K562 (cell line): ENCODE data around the gene CACNA1S. TPM values are rescaled to one million over a fixed set of nuclear protein-coding genes. Genes with fewer than 3 reads are reported as not detected.

Experiments used
- ATAC-seq: fragments of 200-7000 bp; cut with Tn5 transposase; 3 replicates; pipeline ENCODE4 v1.9.1; 2020; ENCODE audit warnings: moderate library complexity
- BruUV-seq: library from RNA; stranded (reverse); fragments of 400-500 nt; replicated peaks from 2 replicates; lab custom pipeline; 2021; lab: Mats Ljungman, UMichigan
- CTCF ChIA-PET: fragments of 300-600 bp; formaldehyde crosslinking; extraction: SDS; loops from one replicate; lab custom pipeline; 2021; ENCODE audit warnings: low intra/inter-chr PET ratio; lab: Yijun Ruan, JAX
- POLR2A ChIA-PET: fragments of 300-600, 350-650 bp; sonication (Branson Sonifier 250); formaldehyde crosslinking; extraction: SDS; loops from one replicate; lab custom pipeline; 2021; ENCODE audit warnings: antibody characterized with exemption, inconsistent platforms; lab: Yijun Ruan, JAX
- DNase-seq, 4 experiments: peaks; one replicate each; pipeline versions ENCODE4 v3.0.0 to v3.0.0-alpha.2; 2011 to 2018; ENCODE audit warnings: low spot score in 3 of 4, mixed read lengths in 3 of 4; ENCODE audit errors: extremely low read depth in 1 of 4
- FAIRE-seq: peaks from 2 replicates; lab custom pipeline; 2011; peaks lifted over from hg19 to GRCh38; lab: Jason Lieb, UNC
- H2AFZ ChIP-seq: 2 replicates; pipeline ENCODE4 v1.6.0; 2011; ENCODE audit warnings: low read depth, low read length, control low read depth, inconsistent platforms
- H3K27ac ChIP-seq: fragments of 200-600 bp; 3 replicates; pipeline ENCODE4 v1.8.0; 2011; ENCODE audit warnings: low read depth, mild to moderate bottlenecking, control low read depth, inconsistent platforms, low read length, moderate library complexity, mixed read lengths; ENCODE audit errors: extremely low read depth
- H3K27me3 ChIP-seq, 2 experiments: fragments of 300-600 bp in 1 of 2; 2 replicates in 1 of 2; 3 replicates in 1 of 2; pipeline versions ENCODE4 v1.6.0 to v1.8.0; 2011; ENCODE audit warnings: inconsistent platforms in 2 of 2, low read length in 2 of 2, mild to moderate bottlenecking in 1 of 2, mixed read lengths in 1 of 2, moderate library complexity in 1 of 2; ENCODE audit not compliant: control insufficient read depth in 2 of 2, insufficient read depth in 2 of 2
- H3K36me3 ChIP-seq: fragments of 300-600 bp; 3 replicates; pipeline ENCODE4 v1.8.0; 2011; ENCODE audit warnings: mild to moderate bottlenecking, low read length, inconsistent platforms; ENCODE audit not compliant: control insufficient read depth, insufficient read depth
- H3K4me1 ChIP-seq, 2 experiments: fragments of 200-600 bp in 1 of 2; replicated peaks in 1 of 2; 2 replicates in 1 of 2; 3 replicates in 1 of 2; pipeline versions ENCODE4 v1.5.1 to v1.8.0; 2011; ENCODE audit warnings: inconsistent platforms in 2 of 2, low read length in 2 of 2, mild to moderate bottlenecking in 1 of 2, mixed read lengths in 1 of 2, moderate library complexity in 1 of 2; ENCODE audit not compliant: control insufficient read depth in 2 of 2, insufficient read depth in 2 of 2
- H3K4me2 ChIP-seq: 2 replicates; pipeline ENCODE4 v1.6.1; 2011; ENCODE audit warnings: low read length, control low read depth, inconsistent platforms, mixed read lengths; ENCODE audit not compliant: insufficient read depth
- H3K4me3 ChIP-seq: fragments of 200-600 bp; sonication (generic), shearing (Covaris generic); 2 replicates; pipeline ENCODE4 v1.5.1; 2016; ENCODE audit warnings: control low read depth, inconsistent platforms
- H3K79me2 ChIP-seq: fragments of 200-600 bp; 3 replicates; pipeline ENCODE4 v1.8.0; 2011; ENCODE audit warnings: low read length, inconsistent platforms; ENCODE audit not compliant: control insufficient read depth, insufficient read depth
- H3K9ac ChIP-seq, 2 experiments: 2 replicates each; pipeline versions ENCODE4 v1.6.0 to v1.6.1; 2011; ENCODE audit warnings: low read depth in 2 of 2, low read length in 2 of 2, control low read depth in 1 of 2, inconsistent platforms in 1 of 2, mild to moderate bottlenecking in 1 of 2, mixed read lengths in 1 of 2; ENCODE audit not compliant: insufficient read depth in 1 of 2
- H3K9me1 ChIP-seq: one replicate; pipeline ENCODE4 v1.6.0; 2011; ENCODE audit warnings: inconsistent platforms, mild to moderate bottlenecking, low read length, moderate library complexity; ENCODE audit not compliant: control insufficient read depth, insufficient read depth
- H3K9me3 ChIP-seq: replicated peaks from 2 replicates; pipeline ENCODE4 v1.5.1; 2011; ENCODE audit warnings: low read depth, low read length, inconsistent platforms; ENCODE audit not compliant: control insufficient read depth, insufficient read depth
- H4K20me1 ChIP-seq: replicated peaks from 2 replicates; pipeline ENCODE4 v1.6.1; 2011; ENCODE audit warnings: low read length, inconsistent platforms, mixed read lengths; ENCODE audit not compliant: control insufficient read depth, insufficient read depth
- ARHGAP35 ChIP-seq: fragments of 450-650 bp; IDR thresholded peaks from 2 replicates; pipeline ENCODE4 v1.6.1; 2018; ENCODE audit not compliant: partially characterized antibody
- EP400 ChIP-seq: fragments of 450-650 bp; IDR thresholded peaks from 2 replicates; pipeline ENCODE4 v1.6.1; 2017; ENCODE audit warnings: antibody characterized with exemption, mild to moderate bottlenecking, moderate library complexity
- KLF6 ChIP-seq: fragments of 250-450 bp; sonication (Bioruptor Pico); IDR thresholded peaks from 2 replicates; pipeline ENCODE4 v1.4.0; 2020; ENCODE audit warnings: mild to moderate bottlenecking, moderate library complexity, borderline replicate concordance
- MBD2 ChIP-seq: sonication (generic); IDR thresholded peaks from 2 replicates; pipeline ENCODE4 v1.6.1; 2016; ENCODE audit warnings: low read depth, borderline replicate concordance
- NBN ChIP-seq: fragments of 450-650 bp; IDR thresholded peaks from 2 replicates; pipeline ENCODE4 v1.6.1; 2016; ENCODE audit warnings: low read depth, mild to moderate bottlenecking
- RFX1 ChIP-seq: fragments of 450-650 bp; IDR thresholded peaks from 2 replicates; pipeline ENCODE4 v1.6.1; 2016; ENCODE audit warnings: mild to moderate bottlenecking, moderate library complexity
- TEAD1 ChIP-seq, 2 experiments: fragments of 450-650 bp in 1 of 2; sonication (generic) in 1 of 2; formaldehyde crosslinking; IDR thresholded peaks; 2 replicates each; pipeline versions ENCODE4 v1.4.0 to v1.8.0; 2020 to 2022; ENCODE audit warnings: mild to moderate bottlenecking in 2 of 2, missing genetic modification reagents in 1 of 2
- ZNF408 ChIP-seq: fragments of 250-450 bp; sonication (Bioruptor Pico); IDR thresholded peaks from 2 replicates; pipeline ENCODE4 v1.4.0; 2020; ENCODE audit warnings: low read depth, mild to moderate bottlenecking, moderate library complexity
- WGBS: fragments of 100-300 bp; shearing (Covaris generic); methylation state at CpG from one replicate; pipeline ENCODE4 v1.1.6; 2016; ENCODE audit warnings: low coverage, mixed read lengths; ENCODE audit not compliant: insufficient coverage; ENCODE audit errors: missing lambda C conversion rate; 5-methylcytosine and 5-hydroxymethylcytosine counted together
- in situ Hi-C: fragments of 300-500 bp; cut with MboI; formaldehyde crosslinking; loops from 4 replicates; pipeline ENCODE4 v1.15.0; 2018; ENCODE audit warnings: inconsistent platforms, mixed read lengths
- intact Hi-C: fragments of 100-400 bp; cut with micrococcal nuclease; formaldehyde crosslinking; loops from 2 replicates; pipeline ENCODE4 v1.14.2; 2022
- polyA plus RNA-seq, 8 experiments: library from polyadenylated mRNA; depleted of rRNA in 4 of 8; stranded (reverse) in 5 of 8; unstranded in 3 of 8; fragments of >200 nt; fragmentation: Nextera tagmentation in 2 of 8; fragmentation: Illumina TruSeq in 1 of 8; extraction: Ambion mirVana in 2 of 8; extraction: Trizol in 1 of 8; gene quantifications; 2 replicates each; pipeline versions ENCODE4 v1.2.1 to v1.2.3, GENCODE V29; 2011 to 2014; ENCODE audit warnings: inconsistent platforms in 1 of 8, missing spikeins in 1 of 8
- total RNA-seq, 7 experiments: library from RNA; depleted of rRNA in 6 of 7; stranded (reverse); fragments of >200 nt in 6 of 7; fragmentation: Illumina TruSeq in 2 of 7; extraction: Trizol in 2 of 7; gene quantifications; 2 replicates each; pipeline versions ENCODE4 v1.2.1 to v1.2.3, GENCODE V29; 2011 to 2021; ENCODE audit warnings: low replicate concordance in 1 of 7
- TF ChIP-seq, protein P1 (sequence below): fragments of 450-650 bp; IDR thresholded peaks from 2 replicates; pipeline ENCODE4 v1.6.1; 2016; ENCODE audit warnings: borderline replicate concordance
- TF ChIP-seq, protein P2 (sequence below): sonication (generic); formaldehyde crosslinking; IDR thresholded peaks from 2 replicates; pipeline ENCODE4 v1.8.1; 2023; ENCODE audit warnings: mild to moderate bottlenecking, missing genetic modification reagents

CACNA1S gene
- total and polyA plus RNA-seq, 9 of the 15 experiments (the other 6 are each of a cell fraction or from before 2014, with no cell fraction given) = not detected

DNA sequence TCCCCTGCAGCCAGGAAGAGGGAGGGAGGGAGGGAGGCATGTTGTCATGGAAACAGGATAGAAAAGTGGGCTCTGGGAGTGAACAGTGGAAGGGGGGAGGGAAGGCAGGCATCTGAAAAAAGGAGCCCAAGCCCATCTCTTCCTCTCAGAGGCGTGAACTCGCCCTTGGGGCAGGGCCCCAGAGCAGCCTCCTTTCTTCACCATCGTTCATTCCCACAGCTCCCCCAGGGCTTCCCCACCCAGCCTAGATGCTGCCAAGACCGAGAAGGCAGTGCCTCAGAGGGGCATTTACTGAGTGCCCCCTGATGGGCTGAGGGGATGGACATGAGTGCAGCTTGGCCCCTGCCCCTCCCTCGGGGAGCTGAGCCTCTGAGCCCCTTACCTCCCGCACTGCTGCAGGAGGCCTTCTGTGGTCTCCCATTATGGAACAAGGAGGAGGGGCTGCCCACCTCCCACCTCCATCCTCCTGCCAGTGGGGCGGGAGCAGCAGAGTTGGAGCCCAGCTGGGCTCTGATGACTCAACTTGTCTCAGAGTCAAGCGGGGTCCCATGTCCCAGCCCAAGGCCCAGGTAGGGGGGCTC, 49.6 kb downstream of the CACNA1S start:
- Histone ChIP-seq H3K27me3 (peaks cover 37 to 91% of the 10 kb centered on the region in 2 experiments), H3K4me3 (no peak overlapping the region), H3K27ac (no peak overlapping the region), H2AFZ (no peak overlapping the region), H3K4me1 (peaks cover 0 to 5% of the 10 kb centered on the region in 2 experiments; a peak in 3 of 5 replicates), H3K9me3 (no peaks in the 10 kb centered on the region), H4K20me1 (peaks cover 22% of the 10 kb centered on the region; the same call in 1 of the 2 replicates), H3K9me1 (peaks cover 4% of the 10 kb centered on the region), H3K9ac (no peak overlapping the region), H3K79me2 (no peaks in the 10 kb centered on the region), H3K36me3 (no peaks in the 10 kb centered on the region), H3K4me2 (no peak overlapping the region)
- DNase-seq (no peak), FAIRE-seq (no peak), ATAC-seq (no peak)
- WGBS = 1% methylated on average over 8 of the region's 8 CpGs
- ChIA-PET CTCF (no interaction called here), POLR2A (interaction anchor here (0.6 to 1.4 kb wide), 2 partner anchors 10 to 182 kb away, joined by 3 to 4 read pairs; no protein-coding TSS in a partner anchor)
- intact Hi-C loops = no loop called here
- TF ChIP-seq ARHGAP35 (no peak), RFX1 (peak; percentile 68)
- in situ Hi-C loops = no loop called here
- no TSS peak for BruUV-seq

DNA sequence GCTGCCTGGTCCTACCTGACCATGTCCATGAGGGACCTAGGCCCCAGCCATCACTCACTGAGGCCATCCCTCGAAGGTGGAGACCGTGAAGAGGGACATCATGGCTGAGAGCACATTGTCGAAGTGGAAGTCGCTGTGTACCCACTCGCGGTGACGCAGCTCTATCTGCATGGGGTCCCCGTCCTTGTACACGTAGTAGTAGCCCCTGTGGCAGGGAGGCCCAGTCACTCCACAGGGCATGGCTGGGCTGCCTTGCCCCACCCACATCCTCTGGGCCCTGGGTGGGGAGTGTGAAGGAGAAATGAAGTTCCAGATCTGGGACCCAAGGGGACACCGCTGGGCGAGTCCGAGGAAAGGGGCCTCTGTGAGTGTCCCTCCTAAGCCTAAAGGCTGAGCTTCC, 50.3 kb downstream of the CACNA1S start:
- no TSS peak for BruUV-seq
- Histone ChIP-seq H3K4me3 (no peak overlapping the region), H3K79me2 (no peaks in the 10 kb centered on the region), H3K36me3 (no peaks in the 10 kb centered on the region), H3K9ac (no peak overlapping the region), H2AFZ (no peak overlapping the region), H3K4me1 (peaks cover 0 to 5% of the 10 kb centered on the region in 2 experiments; a peak in 3 of 5 replicates), H4K20me1 (peaks cover 21% of the 10 kb centered on the region; the same call in 1 of the 2 replicates), H3K27ac (no peak overlapping the region), H3K4me2 (no peak overlapping the region), H3K27me3 (peaks cover 30 to 87% of the 10 kb centered on the region in 2 experiments), H3K9me1 (peaks cover 4% of the 10 kb centered on the region), H3K9me3 (no peaks in the 10 kb centered on the region)
- intact Hi-C loops (no loop called here), in situ Hi-C loops (no loop called here)
- ATAC-seq = no peak
- 0% methylated on average over 9 of the region's 12 CpGs for WGBS
- CTCF ChIA-PET = no interaction called here
- DNase-seq = no peak
- FAIRE-seq = no peak
- POLR2A ChIA-PET = no interaction called here
- TF ChIP-seq ZNF408 (CRISPR knock-in tag) = no peak
- no peak for TF ChIP-seq TEAD1 (CRISPR knock-in tag; IDR thresholded peaks at IDR 0.05)
- TF ChIP-seq EP400 = no peak
- TF ChIP-seq MBD2 = no peak
- no peak for TF ChIP-seq KLF6 (CRISPR knock-in tag)
- TF ChIP-seq NBN = no peak
- TF ChIP-seq, protein P1, sequence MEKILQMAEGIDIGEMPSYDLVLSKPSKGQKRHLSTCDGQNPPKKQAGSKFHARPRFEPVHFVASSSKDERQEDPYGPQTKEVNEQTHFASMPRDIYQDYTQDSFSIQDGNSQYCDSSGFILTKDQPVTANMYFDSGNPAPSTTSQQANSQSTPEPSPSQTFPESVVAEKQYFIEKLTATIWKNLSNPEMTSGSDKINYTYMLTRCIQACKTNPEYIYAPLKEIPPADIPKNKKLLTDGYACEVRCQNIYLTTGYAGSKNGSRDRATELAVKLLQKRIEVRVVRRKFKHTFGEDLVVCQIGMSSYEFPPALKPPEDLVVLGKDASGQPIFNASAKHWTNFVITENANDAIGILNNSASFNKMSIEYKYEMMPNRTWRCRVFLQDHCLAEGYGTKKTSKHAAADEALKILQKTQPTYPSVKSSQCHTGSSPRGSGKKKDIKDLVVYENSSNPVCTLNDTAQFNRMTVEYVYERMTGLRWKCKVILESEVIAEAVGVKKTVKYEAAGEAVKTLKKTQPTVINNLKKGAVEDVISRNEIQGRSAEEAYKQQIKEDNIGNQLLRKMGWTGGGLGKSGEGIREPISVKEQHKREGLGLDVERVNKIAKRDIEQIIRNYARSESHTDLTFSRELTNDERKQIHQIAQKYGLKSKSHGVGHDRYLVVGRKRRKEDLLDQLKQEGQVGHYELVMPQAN = no peak
- TF ChIP-seq, protein P2, sequence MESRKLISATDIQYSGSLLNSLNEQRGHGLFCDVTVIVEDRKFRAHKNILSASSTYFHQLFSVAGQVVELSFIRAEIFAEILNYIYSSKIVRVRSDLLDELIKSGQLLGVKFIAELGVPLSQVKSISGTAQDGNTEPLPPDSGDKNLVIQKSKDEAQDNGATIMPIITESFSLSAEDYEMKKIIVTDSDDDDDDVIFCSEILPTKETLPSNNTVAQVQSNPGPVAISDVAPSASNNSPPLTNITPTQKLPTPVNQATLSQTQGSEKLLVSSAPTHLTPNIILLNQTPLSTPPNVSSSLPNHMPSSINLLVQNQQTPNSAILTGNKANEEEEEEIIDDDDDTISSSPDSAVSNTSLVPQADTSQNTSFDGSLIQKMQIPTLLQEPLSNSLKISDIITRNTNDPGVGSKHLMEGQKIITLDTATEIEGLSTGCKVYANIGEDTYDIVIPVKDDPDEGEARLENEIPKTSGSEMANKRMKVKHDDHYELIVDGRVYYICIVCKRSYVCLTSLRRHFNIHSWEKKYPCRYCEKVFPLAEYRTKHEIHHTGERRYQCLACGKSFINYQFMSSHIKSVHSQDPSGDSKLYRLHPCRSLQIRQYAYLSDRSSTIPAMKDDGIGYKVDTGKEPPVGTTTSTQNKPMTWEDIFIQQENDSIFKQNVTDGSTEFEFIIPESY (CRISPR knock-in tag) = no peak
